Fibroblast of skin of scalp (primary cell): ENCODE measurements around the gene HLF. TPM values are rescaled to one million over a fixed set of nuclear protein-coding genes. Genes with fewer than 3 reads are reported as not detected.

Source experiments
- DNase-seq: peaks from one replicate; pipeline ENCODE4 v3.0.0-alpha.2; 2013
- polyA plus RNA-seq, 2 experiments: library from polyadenylated mRNA; unstranded; fragments of 120-200 nt; gene quantifications; one replicate each; pipeline ENCODE4 v1.2.1, GENCODE V29; 2013; ENCODE audit not compliant: insufficient read length in 2 of 2

Gene HLF, protein sequence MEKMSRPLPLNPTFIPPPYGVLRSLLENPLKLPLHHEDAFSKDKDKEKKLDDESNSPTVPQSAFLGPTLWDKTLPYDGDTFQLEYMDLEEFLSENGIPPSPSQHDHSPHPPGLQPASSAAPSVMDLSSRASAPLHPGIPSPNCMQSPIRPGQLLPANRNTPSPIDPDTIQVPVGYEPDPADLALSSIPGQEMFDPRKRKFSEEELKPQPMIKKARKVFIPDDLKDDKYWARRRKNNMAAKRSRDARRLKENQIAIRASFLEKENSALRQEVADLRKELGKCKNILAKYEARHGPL
- polyA plus RNA-seq (2013, experiment 1 of 2; ENCODE audit: insufficient read length), result 0.06 TPM
- polyA plus RNA-seq (2013, experiment 2 of 2; ENCODE audit: insufficient read length), result 0.21 TPM

DNA sequence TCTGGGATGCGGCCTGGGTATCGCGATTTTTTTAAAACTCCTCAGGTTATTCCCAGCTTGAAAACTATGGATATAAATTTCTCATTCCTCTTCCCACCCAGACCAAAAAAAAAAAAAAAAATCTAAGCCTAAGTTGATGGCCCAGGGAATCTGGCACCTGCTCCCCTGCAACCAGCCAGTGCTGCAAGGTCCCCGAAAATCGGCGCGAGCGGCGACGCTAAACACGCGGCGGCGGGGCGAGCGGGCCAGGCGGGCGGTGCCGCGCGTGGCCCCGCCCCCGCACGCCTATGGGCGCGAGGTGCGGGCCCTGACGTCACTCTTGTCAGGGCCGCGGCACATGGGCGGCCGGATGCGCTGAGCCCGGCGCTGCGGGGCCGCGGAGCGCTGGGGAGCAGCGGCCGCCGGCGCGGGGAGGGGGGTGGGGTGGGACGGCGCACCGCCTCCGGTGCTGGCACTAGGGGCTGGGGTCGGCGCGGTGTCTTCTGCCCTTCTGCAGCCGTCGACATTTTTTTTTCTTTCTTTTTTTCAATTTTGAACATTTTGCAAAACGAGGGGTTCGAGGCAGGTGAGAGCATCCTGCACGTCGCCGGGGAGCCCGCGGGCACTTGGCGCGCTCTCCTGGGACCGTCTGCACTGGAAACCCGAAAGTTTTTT lies at the start of gene HLF:
HLF (plus strand) TSS at position 316 of the 654 bp plus-strand sequence. CDS start 525 bp downstream, outside the sequence.
- peak; percentile 73 for DNase-seq

DNA sequence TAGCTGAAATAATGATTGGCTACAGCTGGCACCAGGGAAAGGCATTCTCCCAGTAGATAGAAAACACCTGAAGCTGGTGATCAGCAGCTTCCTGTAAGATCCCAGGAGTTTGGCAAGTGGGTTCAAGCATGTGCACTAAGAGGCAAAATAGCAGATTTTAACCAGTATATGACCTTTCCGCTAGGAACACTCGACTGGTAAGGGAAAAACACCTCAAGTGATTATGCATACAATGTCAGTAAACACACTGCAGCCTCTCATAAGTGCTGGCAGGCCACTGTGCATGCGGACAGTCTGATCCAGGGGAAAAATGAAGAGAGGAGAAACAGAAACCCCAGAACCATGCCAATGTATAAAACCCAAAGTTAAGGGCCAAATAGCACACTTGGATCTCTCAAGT lies 49.0 kb upstream of the HLF start:
- no peak for DNase-seq

DNA sequence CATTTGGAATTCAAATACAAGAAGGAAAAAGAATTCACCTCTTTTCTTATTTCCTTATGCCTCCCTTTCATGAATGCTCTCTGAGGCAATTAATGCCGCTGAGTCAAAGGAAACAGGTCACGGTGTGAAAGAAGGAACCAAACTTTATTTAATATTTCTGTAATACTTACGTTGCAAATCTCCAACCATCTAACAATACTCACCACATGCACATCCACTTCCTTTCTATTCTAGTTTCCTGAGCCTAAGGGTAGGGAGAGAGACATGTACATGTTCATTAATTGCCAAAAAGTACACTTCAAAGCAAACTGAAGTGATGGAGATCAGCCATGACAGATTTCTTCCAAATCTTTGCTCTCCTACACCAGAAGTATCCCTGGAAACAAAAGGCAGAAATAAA lies 47.9 kb upstream of the HLF start:
- DNase-seq, result no peak

DNA sequence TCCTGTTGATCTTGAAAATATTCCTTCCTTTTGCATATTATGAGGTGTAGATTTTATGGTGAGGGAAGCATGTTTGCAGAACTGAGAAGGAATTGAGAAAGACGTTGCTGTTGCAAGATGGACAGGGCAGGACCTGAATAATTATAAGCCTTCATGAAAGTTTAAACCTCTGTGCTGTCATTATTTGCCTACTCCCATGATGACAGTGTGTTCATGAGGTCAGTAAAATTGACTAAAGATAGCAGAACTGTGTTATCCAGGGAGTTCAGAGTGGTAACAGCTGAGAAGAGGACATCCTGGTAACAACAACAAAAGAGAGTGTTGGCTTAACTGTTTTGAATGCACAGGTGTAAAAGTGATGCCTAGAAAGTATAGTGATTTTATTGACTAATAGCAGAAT lies 45.3 kb upstream of the HLF start:
- no peak for DNase-seq

DNA sequence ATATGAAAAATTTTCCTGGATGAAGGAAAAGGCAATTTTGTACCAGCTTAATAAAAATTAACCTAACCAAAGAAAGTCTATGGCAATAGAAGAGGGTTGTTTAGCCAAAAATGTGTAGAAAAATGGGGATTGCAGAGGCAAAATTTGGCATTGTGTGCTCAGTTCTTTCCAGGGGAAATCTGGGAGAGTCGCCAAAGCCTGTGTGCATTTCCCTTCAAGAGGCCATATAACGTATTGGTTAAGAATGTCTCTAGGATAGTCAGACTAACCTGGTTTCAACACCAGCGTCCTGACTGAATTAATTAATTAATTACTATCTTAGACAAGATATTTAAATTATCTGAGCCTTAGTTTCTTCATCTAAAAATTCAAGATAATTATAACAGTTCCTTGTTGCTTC lies 44.8 kb upstream of the HLF start:
- DNase-seq, result no peak

DNA sequence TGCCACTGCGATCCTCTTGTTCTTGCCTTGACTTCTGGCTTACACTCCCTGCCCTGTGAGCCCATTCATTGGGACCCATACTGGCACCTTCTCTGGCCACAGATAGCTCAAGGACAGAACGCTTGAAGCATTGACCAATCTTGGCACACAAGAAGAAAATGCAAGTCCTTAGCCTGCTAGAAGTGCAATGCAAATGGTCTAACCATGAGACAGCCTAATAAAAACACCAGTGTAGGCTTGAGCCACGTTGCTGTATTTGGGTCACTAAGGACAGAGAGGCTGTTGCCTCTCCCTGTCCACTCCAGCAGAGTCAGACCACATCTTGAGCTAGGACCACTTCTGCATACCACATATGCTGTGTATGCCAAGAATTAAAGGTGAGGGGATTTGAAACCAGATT lies 41.2 kb upstream of the HLF start:
- DNase-seq, result no peak

DNA sequence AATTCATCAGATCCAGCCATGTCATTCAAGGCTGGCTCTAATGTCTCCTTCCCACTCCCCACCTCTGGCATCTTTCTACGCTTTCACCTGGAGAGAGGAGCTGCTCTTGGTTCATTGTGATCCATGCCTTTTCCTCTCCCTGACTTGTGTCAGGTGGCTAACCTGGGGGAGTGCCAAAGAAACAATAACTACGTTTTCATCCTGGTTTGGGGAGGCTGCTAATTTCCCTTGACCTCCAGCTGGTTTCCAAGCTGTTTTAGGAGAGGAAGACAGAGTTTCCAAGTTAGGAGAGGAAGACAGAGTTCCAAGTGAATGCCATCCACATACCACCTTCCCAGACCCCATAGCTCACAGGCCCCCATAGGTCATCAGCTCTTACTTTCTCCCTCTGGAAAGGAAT lies 40.0 kb upstream of the HLF start:
- DNase-seq, result no peak

DNA sequence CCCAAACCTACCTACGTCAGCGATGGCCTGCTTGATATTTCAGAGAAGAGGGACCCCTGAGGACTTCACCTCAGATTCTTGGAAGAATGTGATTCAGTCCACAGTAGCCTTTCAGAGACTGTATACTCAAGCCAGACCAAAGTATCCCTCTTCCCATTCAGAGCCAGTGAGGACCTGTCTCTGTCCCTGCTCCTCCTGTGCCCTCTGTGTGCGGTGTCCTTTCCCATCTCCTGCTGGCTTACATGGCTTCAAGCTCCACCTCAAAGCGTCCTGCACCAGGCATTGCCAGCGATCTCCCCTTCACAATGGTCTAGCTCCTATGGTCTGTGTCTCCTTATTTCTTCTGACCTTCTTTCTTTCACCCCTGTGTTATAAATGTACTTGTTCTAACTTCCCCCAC lies 39.5 kb upstream of the HLF start:
- no peak for DNase-seq

DNA sequence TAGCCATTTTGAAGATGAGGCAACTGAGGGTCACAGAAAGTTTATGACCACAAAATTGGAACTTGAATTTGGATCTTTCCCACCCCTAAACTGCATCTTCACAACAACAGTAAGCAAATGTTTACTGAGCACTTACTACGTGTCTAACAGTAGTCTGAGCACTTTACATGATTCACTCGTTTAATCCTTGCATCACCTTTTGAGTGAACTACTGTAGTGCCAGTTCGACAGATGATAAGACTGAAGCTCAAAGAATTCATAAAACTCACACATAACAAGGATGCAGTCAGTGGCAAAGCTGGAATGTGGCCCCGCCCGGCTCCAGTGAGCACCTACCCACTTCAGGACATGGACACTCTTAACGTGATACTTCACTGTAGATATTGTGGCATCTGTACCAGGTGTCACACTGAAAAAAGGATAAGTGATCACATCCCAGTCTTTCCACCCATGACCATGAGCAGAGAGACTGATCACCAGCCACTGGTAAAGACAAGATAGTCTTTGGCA lies 36.0 kb upstream of the HLF start:
- no peak for DNase-seq

DNA sequence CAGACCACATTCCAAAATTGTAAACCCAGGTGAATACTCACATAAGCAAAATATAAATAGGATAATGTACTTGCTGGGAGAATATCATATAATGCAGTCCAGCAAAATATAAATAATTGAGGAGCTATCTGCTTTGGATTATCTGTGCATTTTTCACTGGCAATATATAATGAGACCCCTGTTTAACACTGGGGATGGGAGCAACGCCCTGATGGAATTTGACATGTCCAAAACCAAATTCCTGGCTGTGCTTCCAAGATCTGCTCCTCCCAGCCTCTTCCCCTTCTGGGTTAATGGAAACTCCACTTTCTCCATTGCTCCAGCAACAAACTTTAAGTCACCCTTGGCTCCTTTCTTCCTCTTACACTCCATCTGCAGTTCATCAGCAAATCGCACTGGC lies 35.5 kb upstream of the HLF start:
- no peak for DNase-seq

DNA sequence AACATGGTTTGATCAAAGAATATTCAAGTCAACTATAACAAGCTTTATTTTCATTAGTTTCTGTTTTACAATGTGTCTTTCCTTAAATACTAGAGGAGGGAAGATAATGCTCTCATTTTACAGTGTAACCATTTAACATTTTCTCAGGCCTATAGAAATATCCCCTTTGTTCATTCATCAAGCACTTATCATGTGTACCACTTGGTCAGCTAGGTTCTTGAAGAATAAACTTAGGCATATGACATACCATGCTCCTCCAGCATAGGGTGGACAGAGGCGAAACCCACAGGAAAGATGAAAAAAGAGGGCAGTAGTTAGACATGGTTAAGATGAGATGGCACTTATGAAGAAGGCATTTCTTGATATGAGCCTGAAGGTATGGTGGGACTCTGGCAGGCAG lies 34.0 kb upstream of the HLF start:
- no peak for DNase-seq

DNA sequence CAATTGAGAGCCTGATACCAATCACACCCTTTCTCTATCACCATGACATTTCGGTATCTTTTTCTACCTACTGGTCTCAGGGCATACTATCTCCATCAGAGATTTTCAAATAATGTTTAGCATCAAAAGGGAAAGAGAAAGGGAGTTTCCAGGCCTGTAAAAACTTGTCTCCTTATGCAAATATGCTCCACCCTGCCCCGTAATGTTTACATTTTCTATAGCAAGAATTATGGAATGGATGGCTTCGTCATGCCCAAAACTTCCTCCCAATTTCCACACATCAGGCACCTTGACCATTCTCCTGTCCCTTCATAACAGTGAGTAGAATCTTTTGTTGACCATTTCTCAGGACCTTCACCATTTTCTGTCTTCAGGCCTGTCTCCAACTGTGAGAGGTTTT lies 30.9 kb upstream of the HLF start:
- DNase-seq, result no peak

DNA sequence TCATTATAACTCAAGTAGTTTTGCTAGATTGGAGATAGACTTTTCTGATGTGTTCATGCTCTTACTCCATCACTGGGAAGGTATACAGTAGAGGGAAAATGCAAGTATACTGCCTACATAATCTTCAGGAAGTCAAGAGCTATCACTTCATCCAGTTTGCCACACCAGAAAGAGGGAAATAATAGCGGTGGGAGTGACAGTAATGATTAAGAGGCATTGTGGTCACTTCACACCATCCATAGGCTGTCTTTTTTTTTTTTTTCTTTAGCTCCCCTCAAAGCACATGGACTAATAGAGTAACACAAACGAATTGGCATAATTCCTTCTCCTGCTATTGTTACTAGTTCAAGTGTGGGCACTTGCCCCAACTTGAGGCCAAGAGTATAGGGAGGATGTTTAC lies 28.4 kb upstream of the HLF start:
- no peak for DNase-seq

DNA sequence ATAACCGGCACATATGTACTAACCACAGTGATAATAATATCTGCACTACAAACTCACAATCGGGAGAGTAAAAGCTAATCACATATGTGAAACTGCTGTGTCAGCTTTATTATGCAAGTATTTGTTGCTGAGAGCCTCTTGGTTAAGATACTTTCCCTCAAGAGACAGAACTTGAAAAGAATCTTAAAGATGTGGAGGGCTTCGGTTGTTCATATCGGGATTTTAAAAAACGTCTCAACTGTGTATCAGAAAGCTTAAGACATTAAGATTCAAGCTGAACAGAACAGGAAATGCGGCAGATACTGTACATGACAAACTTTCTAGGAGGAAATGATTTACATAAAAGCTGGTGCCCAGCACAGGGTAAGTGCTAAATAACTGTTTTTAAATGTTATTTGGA lies 27.5 kb upstream of the HLF start:
- no peak for DNase-seq

DNA sequence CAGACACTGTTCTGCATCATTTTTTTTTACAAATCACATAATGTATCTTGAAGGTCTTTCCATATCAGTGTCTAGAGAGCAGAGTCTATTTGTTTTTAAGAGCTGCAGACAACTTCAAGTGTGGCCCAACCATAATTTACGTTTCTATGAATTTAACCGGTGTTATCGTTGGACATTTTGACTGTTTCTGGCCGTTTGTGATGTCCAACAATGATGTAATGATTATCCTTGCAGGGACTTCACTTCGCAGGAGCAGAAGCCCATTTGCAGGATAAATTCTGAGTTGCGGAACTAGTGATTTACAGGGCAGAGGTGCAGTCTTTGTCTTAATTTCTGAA lies 26.9 kb upstream of the HLF start:
- no peak for DNase-seq

DNA sequence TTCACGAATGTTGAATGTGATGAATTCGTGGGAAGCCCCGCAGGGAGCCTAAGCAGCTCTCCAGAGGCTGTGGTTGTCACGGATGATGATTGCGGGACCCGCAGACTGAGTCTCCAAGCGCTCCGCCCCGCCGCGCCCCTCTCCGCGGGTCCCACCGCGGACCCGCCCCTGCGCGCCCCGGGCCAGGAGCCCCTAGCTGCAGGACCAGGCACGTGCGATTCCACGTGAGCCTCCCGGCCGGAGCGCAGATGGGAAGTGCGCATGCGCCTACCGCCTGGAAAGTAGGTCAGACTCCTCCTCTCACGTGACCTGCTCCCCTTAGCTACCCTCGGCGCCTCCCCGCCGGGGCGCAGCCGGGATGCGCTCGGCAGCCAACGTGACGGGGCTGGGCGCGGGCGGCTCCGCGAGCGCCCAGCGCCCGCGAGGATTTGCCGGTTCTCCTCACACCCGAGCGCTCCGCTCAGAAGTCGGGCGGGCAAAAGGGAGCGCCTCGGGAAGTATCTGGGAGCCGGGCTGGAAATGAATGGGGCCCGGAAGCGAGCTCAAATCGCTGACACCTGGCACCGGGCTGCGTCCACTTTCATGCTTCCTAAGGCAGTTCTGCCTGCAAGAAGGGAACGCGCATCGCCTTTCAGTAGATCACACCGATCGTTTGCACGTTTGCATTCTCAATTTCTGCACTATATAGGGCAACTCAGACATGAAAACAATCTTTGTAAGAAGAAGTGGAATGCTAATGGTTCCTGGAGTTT lies 26.4 kb upstream of the HLF start:
- DNase-seq, result peak; percentile 92

DNA sequence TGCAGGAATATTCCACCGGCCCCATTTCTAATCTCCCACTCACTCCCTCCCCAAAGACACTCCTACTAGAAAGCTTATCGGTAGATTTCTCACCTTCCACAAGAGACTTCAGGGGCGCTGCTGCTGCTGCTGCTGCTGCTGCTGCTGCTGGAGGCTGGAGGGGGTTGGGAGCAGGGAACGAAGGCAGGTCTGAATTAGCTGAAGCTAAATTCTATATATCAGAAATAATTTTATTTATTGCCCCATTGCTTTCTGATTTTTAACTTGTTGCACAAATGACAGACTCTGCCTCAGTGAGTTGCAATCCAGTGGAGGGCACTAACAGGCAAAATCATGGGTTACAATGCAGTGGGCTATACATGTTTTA lies 25.8 kb upstream of the HLF start:
- DNase-seq, result no peak

DNA sequence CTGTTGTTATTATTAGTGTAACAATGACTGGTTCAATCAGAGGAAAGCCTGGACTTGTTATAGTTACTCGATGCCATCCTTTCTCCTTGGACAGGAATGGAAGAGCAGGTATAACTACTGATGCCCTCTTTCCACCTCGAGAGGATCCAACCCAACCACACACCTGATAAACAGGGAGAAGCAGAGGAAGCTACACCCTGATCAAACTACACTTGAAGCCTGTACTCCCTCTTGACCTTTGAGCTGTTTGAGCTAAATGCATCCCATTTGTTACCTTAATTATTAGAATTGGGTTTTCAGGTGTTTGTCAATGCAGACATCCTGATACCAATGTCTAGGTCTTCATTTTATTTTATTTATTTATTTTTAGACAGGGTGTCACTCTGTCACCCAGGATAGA lies 23.7 kb upstream of the HLF start:
- DNase-seq, result no peak

DNA sequence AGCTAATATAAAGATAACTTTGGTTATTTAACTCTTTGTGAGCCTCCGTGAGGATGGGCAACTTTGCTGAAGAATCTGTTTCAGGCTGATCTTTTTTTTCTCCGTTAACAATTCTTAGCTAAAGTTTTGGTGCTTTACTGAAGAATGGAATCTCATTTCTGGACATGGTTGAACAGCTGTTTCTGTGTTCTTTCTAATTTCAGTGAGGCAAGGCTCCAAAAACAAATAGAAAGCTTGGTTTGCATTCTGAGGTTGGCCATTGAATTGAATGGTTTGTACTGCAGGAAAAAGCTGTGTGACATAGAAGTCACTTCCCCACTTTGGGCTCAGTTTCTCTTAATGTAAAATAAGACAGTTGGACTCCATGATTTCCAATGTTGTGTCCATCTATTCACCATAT lies 22.3 kb upstream of the HLF start:
- no peak for DNase-seq

DNA sequence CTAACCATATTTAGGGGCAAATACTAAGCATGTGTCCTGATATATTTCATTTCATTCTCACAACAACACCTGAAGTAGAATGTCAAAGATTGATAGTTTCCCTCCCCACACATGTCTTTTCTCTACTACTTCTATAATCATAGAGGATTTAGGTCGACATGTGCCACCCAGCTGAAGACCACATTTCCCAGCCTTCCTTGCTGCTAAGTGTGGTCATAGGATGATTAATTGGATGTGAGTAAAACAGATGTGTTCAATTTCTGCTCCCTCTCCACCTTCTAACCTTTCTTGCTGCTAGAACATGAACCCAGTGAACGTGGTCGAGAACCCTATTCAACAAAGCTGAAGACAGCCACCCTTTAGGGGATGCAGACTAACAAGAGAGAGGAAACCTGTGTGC lies 18.8 kb upstream of the HLF start:
- DNase-seq, result no peak

DNA sequence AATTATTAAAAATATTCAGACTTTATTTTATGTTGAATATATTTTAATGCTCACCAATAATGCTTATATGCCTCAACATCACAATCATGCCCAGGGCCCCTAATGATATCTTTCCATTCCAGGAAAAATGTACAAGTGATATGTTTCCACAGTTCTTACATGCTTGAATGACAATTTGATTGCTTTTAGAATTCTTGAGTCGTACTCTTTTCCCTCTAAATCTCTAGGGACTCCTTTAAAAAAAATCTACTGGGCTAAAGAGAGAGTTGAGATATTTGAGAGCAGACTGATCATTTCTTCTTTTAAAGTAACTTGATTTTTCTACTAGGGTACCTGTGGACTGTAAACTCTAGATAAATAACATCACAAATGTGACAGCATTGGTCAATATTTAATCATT lies 18.2 kb upstream of the HLF start:
- no peak for DNase-seq

DNA sequence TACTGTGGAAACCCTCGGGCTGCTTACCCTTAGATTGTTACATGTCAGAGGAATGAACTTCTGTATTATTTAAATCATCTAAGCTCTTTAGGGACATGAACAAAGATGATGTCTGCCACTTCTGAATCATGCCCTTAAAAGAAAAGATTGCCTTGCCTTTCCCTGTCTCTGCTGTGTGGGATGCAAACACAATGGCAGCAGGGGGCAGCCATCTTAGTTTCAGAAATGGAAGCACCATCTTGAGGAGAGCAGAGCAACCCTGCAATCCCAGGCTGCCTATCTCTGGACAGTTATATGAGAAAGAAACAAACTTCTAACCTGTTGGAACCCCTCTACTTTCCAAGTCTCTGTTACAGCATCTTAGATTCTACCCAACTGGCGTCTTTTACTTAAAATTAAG lies 16.7 kb upstream of the HLF start:
- no peak for DNase-seq

DNA sequence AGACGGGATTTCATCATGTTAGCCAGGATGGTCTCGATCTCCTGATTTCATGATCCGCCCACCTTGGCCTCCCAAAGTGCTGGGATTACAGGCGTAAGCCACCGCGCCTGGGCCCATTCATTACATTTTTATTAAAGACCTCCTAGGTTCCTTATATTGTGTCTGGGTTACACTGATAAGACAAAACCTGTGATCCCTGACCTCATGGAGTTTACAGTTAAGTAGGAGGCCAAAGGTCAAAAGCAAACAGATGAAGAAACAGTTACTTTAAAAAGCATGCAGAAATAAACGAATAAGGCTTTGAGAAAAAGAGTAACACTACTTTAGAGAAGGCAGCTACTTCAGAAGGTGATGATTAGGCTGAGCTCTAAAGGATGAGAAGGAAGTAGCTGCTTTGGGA lies 14.9 kb upstream of the HLF start:
- DNase-seq, result no peak

DNA sequence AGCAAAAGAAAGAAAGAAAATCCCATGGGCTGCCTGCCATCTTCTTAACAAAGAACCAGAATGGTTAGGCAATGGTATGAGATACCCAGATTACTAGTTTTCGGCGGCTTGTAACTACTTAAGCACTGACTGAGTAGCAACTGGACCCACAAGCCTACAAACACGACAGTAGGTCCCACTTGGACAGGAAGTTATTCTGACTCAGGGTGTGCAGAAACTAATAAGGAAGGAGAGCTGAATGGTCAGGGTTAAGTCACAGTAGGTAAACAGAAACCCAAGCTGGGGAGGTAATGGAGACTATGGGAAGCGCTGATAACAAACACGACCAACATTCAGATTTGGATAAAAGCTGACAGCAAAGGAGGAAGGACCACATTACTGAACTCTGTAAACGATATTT lies 10.4 kb upstream of the HLF start:
- DNase-seq, result no peak
